Stimulated activated CD4-positive, alpha-beta T cell treated with anti-CD3 and anti-CD28 coated beads, Interleukin-4, amount 100 ng/mL, for 4 hours (primary cell): ENCODE data around the gene LRMDA.

Source experiments
- DNase-seq, 2 experiments: peaks; one replicate each; pipeline ENCODE4 v3.0.0-alpha.2; 2020

LRMDA gene

DNA sequence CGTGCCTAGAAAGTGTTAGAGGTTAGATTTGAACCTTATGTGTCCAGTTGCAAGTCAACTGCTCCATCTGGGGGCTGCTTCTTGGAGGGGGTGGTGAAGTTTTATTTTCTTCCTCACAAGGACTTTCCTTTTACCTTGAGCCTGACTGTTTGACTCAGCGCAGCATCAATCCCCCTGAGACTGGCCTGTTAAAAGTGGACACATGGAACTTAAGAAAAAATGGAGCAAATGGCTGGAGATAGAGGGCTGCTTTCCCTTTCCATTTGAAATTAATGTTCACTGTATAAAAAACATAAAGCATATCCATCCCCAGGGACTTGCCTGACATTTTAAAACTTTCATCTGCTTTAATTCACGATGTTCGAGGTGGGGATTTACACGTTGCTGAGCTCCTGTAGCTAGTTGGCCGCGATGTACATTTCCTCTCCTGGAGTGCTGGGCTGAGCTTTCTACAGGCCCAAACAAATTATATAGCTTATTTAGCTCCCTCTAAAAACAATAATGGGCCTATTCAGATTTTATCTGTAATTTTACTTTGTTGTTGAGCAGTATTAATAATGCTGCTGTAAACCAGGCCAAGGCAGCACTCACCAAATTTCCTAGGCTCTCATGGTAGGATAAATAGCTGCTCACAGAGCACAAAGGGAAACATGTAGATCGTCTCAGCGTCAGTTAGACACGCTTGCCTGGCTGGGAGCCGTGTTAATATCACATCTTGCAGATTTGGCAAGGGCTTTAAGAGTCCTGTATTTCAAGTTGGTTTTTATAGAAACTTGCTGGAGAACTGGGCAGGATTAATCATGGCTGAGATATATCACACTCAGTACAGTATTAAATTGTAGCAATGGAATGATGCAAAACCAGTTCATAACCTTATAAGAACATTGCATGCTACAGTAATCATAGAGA is 251.5 kb downstream of the LRMDA start:
- DNase-seq, result no peak

DNA sequence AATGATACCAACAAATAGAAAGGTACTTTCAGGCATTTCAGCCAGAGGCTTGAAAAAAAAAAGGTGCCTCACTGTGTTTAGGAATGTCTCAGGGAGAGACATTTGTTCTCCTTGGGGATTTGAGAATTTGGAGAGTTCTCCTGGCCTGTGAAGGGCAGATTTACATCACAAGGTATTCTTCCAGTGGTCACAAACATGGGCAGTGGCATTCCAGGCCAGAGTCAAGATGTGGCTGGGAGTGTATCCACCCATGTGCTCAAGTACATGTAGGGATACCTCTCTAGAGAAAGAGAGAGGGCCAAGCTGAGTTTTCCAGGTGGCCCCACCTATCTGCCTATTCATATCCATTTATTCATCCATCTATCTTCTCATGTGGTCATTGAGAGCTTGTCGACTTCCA is 253.8 kb downstream of the LRMDA start:
- no peak for DNase-seq

GRCh38 chr10:75688506-75689300 is 257.3 kb downstream of the LRMDA start:
- no peak for DNase-seq

DNA sequence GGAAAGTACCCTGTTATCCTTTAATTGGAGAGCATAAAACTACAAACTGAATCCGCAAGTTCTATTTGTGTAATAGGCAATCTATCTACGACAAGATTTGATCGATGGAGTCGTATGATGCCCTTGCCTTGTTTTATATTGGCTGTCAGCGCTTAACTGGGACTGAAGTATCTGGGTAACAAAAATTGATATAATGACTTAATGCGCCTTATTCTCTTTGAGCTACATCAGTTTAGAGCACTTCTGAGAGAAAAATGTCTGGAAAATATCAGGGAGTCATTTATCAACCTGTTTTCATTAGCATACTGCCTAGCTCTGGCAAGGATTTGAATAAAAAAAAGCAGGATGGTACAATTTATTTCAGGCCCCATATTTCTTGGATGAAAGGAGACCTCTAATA is 262.1 kb downstream of the LRMDA start:
- no peak for DNase-seq

GRCh38 chr10:75694269-75694668 is 262.8 kb downstream of the LRMDA start:
- DNase-seq, result no peak

- no peak for DNase-seq
These were observed 263.4 kb downstream of the LRMDA start for GRCh38 chr10:75694790-75695189.

DNA sequence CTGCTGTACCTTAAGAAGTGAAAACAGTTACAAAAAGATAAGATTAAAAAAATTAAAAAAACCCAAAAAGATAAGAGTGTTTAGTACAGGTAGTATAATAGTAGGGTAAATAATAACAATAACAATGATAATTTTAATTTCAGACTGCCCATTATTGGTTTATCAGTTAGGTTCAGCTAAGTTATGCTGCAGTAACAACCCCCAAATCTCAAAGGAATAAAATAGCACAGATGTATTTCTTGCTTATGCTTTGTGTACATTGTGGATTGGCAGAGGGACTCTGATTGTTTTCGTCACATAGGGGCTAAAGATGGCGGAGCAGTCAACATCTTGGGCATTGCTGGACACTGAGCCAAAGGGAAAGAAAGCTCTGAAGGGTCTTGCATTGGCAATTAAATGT is 264.6 kb downstream of the LRMDA start:
- DNase-seq, result no peak

DNA sequence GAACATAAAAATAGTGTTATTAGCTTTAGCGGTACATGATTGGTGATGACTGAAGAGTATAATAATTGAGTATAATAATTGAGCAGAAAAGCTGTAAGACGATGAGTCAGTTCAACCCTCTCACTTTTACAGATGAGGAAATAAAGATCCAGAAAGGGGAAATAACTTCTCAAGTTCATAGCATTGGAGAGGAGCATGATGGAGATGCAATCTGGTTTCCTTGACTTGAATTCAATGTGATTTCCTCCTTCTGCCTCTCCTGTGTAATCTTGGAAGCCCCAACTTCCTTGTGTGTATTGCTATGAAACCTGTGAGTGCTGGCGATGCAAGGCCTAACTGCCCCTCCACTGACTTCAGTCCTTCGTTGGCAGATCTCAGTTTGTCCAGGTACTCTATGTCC is 265.1 kb downstream of the LRMDA start:
- DNase-seq, result no peak

GRCh38 chr10:75703191-75703854 is 271.9 kb downstream of the LRMDA start:
- DNase-seq, result no peak

DNA sequence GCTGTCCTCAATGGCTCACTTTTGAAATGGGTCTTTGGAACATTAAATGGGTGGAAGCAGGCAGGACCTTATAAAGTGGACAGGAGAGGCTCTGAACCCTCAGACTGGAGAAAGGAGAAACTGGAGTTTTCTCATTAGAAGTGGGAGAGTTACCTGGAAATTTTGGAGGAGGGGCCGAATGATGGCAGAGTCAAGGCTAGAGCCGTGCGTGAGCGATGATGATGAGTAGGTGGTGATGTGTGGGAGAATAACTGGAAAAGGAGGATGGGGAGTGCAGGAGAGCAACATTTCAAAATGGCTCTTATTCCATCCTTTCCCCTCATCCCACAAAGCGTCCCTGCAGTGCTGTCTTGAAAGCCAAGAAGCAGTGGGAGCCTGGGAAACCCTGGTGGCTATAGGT is 274.0 kb downstream of the LRMDA start:
- DNase-seq, result no peak

- DNase-seq, result no peak
These were observed 275.8 kb downstream of the LRMDA start for GRCh38 chr10:75707080-75707840.

- no peak for DNase-seq
These were observed 276.6 kb downstream of the LRMDA start for GRCh38 chr10:75708060-75708459.

DNA sequence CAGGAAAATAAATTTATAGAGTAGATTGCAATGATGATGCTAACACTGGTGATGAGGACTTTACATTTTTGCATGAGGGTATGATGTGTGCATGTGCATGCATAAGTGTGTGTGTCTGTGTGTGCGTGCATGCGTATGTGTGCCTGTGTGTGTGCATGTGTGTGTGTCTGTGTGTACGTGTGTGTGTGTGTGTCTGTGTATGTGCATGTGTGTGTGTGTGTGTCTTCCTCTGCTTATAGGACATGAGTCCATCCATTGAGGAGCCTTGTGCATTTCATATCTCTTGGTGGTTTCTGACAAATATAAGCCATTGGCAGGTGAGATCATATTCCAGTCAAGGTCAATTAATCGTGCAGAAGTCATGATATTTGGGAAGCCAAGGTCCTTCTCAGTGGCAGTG is 277.8 kb downstream of the LRMDA start:
- no peak for DNase-seq

DNA sequence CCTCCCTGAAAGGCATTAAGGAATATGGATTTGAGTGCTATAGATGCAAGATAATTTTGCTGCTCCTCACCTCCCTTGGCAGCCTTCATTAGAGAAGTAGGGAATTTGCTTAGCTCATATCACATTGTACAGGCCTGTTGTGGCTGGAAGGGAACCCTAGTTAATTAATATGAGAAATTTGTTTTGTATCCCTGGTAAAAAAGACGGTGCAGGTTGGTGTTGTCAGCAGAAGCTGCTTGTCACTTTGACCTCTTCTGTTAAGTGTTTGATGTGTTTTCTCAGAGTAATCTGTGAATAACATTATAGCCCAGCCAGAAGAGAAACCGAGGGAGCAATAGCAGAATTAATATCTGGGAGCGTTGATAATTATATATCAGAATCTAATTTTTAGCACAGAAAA is 278.4 kb downstream of the LRMDA start:
- DNase-seq, result no peak

- no peak for DNase-seq
These were observed 280.9 kb downstream of the LRMDA start for GRCh38 chr10:75712242-75712880.

- no peak for DNase-seq
These were observed 285.1 kb downstream of the LRMDA start for GRCh38 chr10:75716506-75716905.

- DNase-seq, result no peak
These were observed 285.9 kb downstream of the LRMDA start for GRCh38 chr10:75717126-75717916.

DNA sequence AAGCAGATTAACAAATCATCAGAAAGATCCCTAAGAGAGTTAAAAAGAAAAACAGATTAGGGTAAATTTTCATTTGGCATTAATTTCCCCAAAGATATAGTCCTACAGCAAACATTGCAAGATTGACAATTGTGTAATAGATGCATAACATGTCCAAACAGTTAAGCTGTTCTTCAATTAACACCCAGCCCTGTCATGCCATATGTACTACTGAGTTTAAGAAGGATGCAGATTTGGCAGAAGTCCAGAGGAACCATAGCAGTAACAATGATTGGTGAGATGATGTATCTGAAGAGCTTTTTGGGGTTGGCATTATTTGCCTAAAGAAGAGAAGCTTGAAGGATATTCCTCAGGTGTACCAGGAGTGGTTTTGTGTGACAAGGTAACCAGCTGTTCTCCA is 287.6 kb downstream of the LRMDA start:
- DNase-seq, result no peak

- DNase-seq, result no peak
These were observed 288.7 kb downstream of the LRMDA start for GRCh38 chr10:75720157-75720556.

DNA sequence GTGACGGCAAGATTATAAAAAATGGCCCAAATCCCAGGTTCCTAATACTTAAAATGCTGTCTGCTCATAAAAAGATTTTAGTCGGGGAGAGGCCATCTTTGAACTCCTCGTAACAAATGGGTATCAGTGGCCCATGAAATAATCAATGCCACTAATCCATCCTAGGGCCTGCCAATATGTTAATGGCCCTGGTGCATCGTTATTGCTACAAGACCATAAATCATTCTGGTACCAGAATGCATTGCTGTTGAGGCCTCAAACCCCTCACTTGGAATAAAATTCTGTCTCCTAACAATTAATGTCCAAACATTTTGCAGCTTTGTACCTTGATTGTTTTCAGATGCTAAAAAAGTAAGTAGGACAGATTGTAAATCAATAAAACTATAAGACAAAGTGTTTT is 290.6 kb downstream of the LRMDA start:
- DNase-seq, result no peak

GRCh38 chr10:75722609-75723008 is 291.2 kb downstream of the LRMDA start:
- no peak for DNase-seq
